ENCODE data around the gene GRB10. TPM values are rescaled to one million over a fixed set of nuclear protein-coding genes. Genes with fewer than 3 reads are reported as not detected.

Gene GRB10
- total and polyA plus RNA-seq, 2 of the 8 experiments (the other 6 are each of a cell fraction or from before 2014, with no cell fraction given) = 35.7 to 97.0 TPM

GRCh38 chr7:50703654-50704053, 79.0 kb downstream of the GRB10 start:
- Histone ChIP-seq H3K14ac (ENCODE audit: insufficient read length) (no peak overlapping the region), H3K4ac (replicated peaks; ENCODE audit: insufficient read length, low read depth, low read length) (no peak overlapping the region), H2AFZ (ENCODE audit: low read length) (no peak overlapping the region), H3K27ac (ENCODE audit: low read depth, low read length) (no peak overlapping the region), H3K4me3 (ENCODE audit: extremely low read depth in 1 of 4, insufficient read depth in 2 of 4, low read depth in 3 of 4, low read length in 4 of 4) (no peak overlapping the region), H3K9me3 (ENCODE audit: insufficient read depth in 2 of 2, low read depth in 1 of 2, low read length in 1 of 2) (no peaks in the 10 kb centered on the region), H3K9ac (replicated peaks in 1 of 4; ENCODE audit: extremely low read depth in 1 of 4, low read depth in 3 of 4, low read length in 3 of 4) (no peak overlapping the region), H3K4me1 (replicated peaks in 1 of 4; ENCODE audit: control insufficient read depth in 3 of 4, insufficient read depth in 4 of 4, low read length in 3 of 4) (peaks cover 2 to 13% (median 8%) of the 10 kb centered on the region in 4 experiments), H2BK20ac (ENCODE audit: low read length) (no peak overlapping the region), H3K36me3 (ENCODE audit: control insufficient read depth in 2 of 4, insufficient read depth in 4 of 4, low read length in 3 of 4) (peaks cover 0 to 9% (median 3%) of the 10 kb centered on the region in 4 experiments; a peak in 4 of 8 replicates), H2BK5ac (ENCODE audit: low read depth, low read length) (no peak overlapping the region), H3K56ac (replicated peaks; ENCODE audit: insufficient read length, low read depth, low read length) (no peak overlapping the region), H3K18ac (ENCODE audit: extremely low read depth, low read length) (no peak overlapping the region), H4K8ac (ENCODE audit: extremely low read depth, insufficient read depth, low read length) (no peak overlapping the region), H3K79me1 (ENCODE audit: low read depth, low read length) (peaks cover 7% of the 10 kb centered on the region; the same call in 1 of the 2 replicates), H3K27me3 (replicated peaks in 1 of 4; ENCODE audit: control insufficient read depth in 3 of 4, extremely low read depth in 1 of 4, insufficient read depth in 3 of 4, low read length in 3 of 4) (no peaks in the 10 kb centered on the region), H3K23me2 (ENCODE audit: low read depth, low read length) (no peaks in the 10 kb centered on the region), H3K4me2 (ENCODE audit: insufficient read depth in 1 of 2, low read depth in 2 of 2, low read length in 2 of 2) (no peak overlapping the region), H4K5ac (ENCODE audit: insufficient read length, low read depth, low read length) (no peak overlapping the region), H2BK12ac (ENCODE audit: low read depth, low read length) (no peak overlapping the region), H3K79me2 (ENCODE audit: control insufficient read depth in 1 of 2, insufficient read depth in 2 of 2, low read length in 2 of 2) (peaks cover 0 to 45% of the 10 kb centered on the region in 2 experiments; a peak in 2 of 4 replicates), H4K91ac (replicated peaks; ENCODE audit: insufficient read length, low read length) (no peak overlapping the region), H3K23ac (ENCODE audit: insufficient read length) (no peak overlapping the region), H2BK120ac (replicated peaks; ENCODE audit: low read depth, low read length) (no peak overlapping the region), H2BK15ac (ENCODE audit: low read length) (no peak overlapping the region), H4K20me1 (replicated peaks in 1 of 2; ENCODE audit: control insufficient read depth in 1 of 2, insufficient read depth in 2 of 2, low read length in 2 of 2) (peaks cover 3 to 9% of the 10 kb centered on the region in 2 experiments), H2AK5ac (ENCODE audit: low read depth, low read length) (no peak overlapping the region)
- 92% methylated on average over 6 of the region's 6 CpGs; no CpG with 5 or more reads in 1 of the 2 experiments for WGBS, 2 experiments (ENCODE audit: extremely low coverage in 1 of 2, insufficient coverage in 1 of 2, insufficient read length in 1 of 2, insufficient replicate concordance in 2 of 2, low coverage in 1 of 2, low lambda C conversion rate in 2 of 2, missing lambda C conversion rate in 1 of 2)
- FAIRE-seq (no peak), DNase-seq (ENCODE audit: low read depth in 1 of 2, low spot score in 2 of 2) (no peak)
- ChIA-PET CTCF (ENCODE audit: partially characterized antibody) (interaction anchor here (0.5 to 1.2 kb wide), 2 partner anchors 65 to 438 kb away, joined by 3 read pairs; no protein-coding TSS in a partner anchor), POLR2A (ENCODE audit: partially characterized antibody) (no interaction called here)

Measured in H1 (cell line).